T1000 (cell line): ENCODE results near the gene DENND5B.
A peak's percentile ranks its signal among the peaks of the same experiment; 100 is the strongest.
"Not testable (repeated sequence)": the region's sequence is repeated elsewhere in the genome, so short reads cannot be mapped to it uniquely, and the experiment has no call there.

Experiments used
- DNase-seq: peaks from one replicate; lab custom pipeline; 2025; ENCODE audit warnings: mixed read lengths; lab: John Stamatoyannopoulos, UW

The DENND5B gene

DNA sequence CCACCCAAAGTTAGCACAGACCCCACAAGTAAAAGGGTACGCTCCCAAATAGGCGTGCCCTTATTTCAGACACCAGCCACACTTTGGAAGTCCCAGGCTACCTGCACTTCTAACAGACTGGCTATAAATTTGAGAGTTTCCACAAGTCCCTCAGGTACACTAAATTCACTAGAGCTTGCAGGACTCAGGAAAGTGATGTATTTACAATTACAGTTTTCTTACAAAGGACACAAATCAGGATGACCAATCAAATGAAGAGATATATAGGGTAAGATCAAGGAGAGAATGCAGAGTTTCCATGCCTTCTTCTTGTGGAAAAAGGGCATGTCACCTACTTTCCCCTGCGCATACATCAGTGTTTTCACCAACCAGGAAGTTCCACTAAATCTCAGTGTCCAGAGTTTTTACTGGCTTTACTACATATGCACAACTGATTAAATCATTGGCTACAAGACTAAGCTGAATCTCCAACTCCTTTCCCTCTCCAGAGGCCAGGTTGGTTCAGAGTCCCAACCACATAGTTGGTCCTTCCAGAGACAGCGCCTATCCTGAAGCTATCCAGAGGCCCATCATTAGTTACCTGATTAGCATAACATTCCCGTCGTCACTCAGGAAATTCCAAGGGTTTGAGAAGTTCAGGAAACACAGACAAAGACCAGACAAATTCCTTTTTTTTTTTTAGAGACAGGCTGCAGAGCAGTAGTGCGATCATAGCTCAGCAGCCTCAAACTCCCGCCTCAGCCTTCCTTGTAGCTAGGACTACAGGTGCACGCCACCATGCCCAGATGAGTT lies 84.2 kb downstream of the DENND5B start:
- no peak for DNase-seq

DNA sequence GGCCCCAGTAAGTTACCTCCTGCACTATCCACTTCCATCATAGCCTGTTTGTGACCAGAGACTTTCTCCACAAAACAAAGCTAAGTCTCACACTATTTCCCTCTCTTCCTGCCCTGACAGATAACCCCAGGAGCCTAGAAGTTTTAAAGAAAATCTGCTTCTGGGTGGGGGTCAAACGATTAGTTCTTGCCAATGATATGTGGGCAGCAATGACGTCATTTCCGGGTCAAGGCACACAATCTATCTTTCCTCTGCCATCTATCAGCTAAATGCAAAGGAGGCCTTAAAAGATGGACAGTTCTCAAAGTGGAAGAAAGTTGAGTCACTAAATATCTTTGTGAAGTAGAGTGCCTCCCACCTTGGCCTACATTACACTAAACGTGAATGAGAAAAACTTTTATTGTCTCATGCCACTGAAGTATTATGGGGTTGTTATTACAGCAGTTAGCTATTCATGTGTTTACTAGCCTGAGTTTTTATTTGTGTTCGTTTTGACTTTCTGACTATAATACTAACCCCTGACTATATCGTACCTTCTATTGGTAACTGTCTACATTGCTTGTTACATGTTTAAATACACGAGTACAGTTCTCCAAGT lies 86.2 kb downstream of the DENND5B start:
- DNase-seq = no peak

DNA sequence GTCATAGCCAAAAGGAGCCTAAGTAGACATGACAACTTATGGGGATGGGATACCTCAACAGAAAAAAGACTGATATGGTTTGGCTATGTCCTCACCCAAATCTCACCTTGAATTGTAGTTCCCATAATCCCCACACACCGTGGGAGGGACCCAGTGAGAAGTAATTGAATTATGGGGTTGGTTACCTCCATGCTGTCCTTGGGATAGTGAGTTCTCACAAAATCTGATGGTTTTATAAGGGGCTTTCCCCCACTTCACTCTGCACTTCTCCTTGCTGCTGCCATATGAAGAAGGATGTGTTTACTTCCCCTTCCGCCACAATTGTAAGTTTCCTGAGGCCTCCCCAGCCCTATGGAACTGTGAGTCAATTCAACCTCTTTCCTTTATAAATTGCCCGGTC lies 89.9 kb downstream of the DENND5B start:
- not testable (repeated sequence) for DNase-seq

DNA sequence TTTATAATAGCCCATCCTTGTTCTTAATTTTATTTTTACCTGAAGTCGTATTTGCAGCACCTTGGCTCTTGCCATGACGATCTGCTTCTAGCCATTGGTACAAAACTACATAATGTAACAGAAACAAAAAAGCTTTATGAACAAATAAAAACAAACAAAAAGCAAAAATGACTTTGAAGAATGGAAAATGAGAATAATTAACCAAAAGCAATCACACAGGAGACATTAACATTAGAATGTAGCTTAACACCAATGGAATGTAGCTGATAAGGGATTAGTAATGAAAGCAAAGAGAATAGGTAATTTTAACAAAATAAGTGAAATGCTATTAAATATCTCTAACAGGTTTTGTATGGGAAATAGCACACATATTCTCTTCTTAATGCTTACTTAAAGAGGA lies 91.4 kb downstream of the DENND5B start:
- no peak for DNase-seq

DNA sequence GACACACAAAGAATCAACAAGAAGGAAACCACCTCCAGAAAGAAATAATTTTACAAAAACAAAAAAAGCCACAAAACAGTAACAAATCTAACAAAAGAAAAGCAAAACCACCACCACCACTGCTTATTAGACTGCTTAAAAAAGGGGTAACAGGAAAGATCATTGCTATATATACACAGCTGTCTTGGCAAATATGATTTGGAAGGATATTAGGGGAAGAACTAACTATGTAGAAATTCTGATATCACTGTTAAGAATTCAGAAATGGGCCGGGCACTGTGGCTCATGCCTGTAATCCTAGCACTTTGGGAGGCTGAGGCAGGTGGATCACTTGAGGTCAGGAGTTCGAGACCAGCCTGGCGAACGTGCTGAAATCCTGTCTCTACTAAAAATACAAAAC lies 92.5 kb downstream of the DENND5B start:
- DNase-seq = no peak

DNA sequence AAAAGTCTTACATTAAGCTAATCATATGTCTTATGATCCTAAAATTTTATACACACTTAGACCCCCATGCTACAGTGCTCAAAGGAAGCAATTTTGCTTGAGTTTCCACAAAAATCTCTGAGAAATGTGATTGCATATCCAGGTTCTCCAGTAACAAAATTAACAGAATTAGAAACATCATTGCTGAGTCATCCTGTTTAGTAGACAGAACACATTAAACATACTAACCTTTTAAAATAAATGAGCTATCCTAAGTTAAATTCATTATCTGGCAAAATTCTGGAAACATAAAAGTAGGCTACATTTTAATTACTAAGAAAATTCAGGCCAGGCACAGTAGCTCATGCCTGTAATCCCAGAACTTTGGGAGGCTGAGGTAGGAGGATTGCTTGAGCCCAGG lies 94.7 kb downstream of the DENND5B start:
- no peak for DNase-seq

DNA sequence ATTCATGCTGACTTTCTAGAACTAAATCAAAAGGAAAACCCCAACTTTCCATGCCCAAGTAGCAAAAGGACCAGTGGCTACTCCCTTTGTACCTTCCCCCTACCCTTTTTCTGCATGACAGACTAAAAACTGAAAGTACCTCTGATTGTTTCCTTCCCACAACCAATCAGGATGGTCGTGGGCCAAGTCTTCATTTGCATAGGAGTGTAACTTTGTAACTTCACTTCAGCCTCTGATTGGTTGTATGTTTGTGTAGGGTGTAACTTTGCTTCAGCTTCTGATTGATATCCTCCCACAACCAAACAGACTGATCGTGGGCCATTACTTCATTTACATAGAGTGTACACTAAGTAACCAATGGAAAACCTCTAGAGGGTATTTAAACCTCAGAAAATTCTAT lies 96.5 kb downstream of the DENND5B start:
- no peak for DNase-seq

DNA sequence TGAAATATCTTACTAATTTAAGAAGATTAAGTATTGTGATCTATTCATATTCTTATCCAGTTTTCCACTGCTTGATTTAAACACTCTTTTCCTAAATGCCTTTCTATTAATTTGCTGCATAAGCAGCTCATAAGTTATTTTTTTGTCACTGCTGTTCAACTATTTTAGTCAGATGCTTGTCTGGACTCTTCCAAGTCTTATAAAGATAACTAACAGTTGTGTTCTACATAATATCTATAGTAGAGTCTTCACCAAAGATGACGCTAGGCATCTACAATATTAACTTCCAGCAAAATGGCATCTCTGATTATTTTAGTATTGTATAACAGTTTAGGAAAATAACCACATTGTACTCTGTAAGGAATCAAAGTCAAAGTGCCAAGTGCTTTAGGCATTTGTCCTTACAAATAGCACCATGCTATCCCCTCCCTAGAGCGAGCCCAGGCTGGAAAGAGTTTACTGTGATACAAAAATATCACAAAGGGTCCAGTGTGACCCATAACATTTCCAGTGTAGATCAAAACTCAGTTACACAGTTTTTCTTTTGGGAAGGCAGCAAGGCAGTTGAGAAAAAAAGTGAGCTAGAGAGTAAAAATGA lies 98.2 kb downstream of the DENND5B start:
- no peak for DNase-seq

DNA sequence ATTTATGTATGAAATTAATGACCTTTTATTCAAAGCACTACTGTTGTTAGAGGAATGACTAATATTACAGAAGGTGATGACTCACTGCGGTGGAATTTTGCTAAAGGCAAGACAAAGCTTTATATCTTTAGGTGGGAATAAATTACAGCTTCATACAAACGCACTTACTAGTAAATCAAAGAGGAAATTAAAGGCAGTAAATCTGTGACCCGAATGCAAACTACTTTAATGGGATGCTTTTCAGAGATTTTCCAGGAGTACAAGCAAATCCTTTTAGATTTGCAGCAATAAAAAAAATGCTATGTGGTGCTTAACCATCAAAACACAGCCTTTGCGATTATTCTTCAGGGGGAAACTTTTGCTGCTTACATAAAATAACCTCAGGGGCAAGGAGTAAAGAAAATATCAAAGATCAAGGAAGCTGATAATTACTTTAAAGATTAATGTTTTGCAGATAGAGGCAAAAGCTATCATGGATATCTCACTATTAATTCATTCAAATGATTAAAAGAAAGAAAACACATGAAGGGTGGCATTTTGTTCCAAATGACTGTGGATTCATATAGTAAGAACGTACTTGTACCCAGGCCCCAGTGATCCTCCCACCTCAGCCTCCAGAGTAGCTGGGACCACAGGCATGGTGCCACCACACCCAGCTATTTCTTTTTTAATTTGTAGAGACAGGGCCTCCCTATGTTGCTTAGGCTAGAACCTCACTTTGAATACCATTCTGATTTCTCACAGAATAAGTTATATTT lies 98.9 kb downstream of the DENND5B start:
- DNase-seq = peak; percentile 61

DNA sequence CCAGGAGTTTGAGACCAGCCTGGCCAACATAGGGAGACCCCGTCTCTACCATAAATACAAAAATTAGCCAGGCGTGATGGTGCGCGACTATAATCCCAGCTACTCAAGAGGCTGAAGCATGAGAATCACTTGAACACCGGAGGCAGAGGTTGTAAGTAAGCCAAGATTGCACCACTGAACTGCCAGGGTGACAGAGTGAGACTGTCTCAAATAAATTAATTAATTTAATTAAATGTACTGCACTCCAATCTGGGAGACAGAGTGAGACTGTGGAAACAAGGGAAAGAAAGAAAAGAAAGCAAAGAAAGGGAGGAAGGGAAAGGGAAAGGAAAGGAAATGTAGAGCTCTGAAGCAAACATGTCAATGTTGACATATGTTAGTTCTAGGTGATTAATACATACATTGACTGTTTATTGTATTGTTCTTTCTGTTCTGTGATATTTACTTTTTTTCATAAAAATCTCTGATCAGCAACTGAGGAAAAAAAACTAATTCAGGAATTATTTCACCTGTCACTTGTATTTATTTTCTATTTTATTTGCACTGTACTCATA lies 99.6 kb downstream of the DENND5B start:
- DNase-seq = no peak

DNA sequence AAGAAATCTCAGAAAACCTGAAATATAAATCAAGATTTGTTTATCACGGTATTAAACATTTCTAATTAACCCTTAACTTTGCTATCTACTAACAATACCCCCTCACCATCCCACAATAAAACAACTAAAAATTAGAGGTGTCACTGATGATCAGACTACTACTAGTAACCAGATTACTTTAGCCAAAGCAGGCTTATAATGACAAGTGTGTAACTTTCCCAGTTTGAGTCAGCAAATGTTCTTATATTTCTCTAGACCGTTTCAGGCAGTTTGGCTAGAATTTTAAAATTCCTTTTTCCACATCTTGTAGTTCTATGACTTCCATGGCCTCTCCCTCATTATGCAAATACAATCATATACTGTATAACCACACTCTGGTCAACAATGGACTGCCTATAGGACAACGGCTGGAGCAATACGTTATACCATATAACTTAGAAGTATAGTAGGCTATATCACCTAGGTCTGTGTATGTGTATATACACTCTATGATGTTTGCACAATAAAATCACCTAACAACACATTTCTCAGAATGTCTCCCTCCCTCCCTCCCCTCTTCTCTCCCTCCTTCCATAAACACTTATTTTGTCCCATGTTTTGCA lies 102.1 kb downstream of the DENND5B start:
- DNase-seq = no peak

DNA sequence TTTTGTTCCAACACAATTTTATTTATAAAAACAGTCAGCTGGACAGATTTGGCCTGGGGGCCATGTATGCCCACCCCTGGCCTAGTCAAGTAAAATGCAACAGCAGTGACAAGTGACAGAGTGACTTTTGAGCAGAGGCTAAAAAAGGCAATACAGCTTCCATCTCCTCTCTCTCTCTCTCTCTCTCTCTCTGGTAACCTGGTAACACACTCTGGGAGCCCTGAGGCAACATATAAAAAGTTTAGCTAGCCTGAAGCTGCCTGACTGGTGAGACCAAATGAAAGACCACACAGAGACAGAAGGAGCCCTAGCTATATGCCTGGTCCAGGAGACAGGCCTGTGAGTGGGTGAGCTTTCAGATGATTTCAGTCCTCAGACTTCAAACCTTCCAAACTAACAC lies 105.4 kb downstream of the DENND5B start:
- DNase-seq = peak; percentile 12

DNA sequence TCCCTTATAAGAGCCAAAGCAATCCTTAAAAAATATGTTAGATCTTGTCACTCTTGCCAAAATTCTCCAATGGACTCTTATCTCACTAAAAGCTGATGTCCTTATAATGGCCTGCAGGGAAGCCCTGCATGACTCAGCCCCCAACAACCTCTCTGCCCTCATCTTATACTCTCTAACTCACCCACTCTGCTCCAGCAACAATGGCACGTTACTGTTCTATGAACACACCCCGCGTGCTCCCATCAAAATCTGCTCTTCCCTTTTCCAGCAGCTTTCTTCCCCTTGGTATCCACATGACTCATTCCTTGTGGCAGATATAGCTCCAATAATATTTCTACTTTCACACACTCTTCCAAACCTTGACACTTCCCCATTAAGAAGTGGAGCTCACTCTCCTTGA lies 108.1 kb downstream of the DENND5B start:
- DNase-seq = peak; percentile 23

DNA sequence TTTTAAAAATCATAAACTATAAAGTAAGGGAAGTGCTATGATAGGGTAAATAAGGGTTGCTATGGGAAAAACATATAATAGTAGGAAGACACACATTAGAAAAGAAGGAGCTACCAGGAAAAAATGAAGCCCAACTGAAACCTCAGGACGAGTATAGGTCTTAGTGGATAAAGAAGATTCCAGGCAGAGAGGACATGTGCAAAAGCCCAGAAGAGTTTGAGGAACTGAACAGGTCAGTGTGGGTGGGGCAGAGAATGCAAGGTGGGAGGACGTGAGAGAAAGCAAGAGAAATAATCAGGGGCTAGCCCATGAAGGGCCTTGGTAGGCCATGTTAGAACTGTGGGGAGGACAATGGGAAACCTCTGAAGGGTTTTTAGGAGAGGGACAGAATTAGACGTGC lies 109.5 kb downstream of the DENND5B start:
- DNase-seq = no peak

DNA sequence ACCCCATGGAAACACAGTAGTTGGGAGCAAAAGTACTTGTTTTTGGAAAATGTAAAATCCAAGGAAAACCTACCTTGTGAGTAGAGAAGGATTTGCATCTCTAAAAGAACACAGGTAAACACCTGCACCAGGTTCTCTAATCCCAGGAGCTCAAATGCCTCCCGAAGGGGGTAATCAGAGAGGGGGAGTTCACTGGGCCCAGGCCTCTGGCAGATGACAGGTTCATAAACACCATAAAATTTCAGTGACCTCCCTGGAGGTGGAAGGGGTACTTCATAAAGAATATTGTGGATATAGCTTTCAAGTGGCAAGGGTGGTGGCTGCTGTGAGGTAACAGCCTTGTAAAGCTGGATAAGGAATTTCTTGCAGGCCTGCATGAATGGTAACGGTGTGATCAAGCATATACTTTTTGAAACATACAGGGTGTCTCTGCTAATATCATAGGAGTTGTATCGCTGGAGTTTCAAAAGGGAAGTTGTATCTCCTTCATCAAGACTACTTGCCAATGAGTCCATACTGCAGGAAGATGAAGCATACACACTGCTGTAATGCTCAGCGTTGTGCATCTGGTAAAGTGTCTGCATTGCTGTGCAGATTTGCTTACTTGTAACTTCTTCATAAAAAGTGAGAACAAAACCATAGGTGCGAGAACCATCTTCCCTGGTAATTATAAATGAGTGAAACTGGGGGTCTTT lies 111.3 kb downstream of the DENND5B start:
- no peak for DNase-seq

DNA sequence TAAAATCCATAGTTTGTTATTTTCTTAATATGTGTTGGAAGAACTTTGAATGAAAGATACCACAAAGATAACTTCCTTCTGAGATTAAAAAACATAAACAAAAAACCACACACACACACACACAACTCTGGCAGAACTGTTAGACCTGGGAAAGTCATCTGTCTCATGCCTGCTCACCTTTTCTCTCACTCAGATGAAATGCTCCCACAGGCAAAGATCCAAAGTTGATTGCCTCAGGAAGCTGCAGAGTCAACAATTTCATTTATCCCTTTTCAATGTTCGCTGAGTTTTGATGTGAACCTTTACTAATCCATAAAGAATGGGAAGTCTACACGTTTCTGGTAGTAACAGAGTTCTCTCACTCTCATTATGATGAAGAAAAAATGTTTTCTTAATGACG lies 112.0 kb downstream of the DENND5B start:
- DNase-seq = no peak

DNA sequence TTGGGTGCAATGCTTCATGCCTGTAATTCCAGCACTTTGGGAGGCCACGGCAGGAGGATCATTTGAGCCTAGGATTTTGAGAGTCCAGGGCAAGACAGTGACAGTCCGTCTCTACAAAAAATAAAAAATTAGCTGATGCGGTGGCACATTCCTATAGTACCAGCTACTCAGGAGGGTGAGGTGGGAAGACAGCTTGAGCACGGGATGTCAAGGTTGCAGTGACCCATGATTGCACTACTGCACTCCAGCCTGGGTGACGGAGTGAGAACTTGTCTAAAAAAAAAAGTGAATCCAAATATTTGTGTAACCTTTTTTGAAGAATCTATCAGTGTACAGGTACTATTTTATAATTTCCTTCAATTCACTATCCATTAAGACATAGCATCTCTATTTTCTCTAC lies 112.5 kb downstream of the DENND5B start:
- DNase-seq = no peak

DNA sequence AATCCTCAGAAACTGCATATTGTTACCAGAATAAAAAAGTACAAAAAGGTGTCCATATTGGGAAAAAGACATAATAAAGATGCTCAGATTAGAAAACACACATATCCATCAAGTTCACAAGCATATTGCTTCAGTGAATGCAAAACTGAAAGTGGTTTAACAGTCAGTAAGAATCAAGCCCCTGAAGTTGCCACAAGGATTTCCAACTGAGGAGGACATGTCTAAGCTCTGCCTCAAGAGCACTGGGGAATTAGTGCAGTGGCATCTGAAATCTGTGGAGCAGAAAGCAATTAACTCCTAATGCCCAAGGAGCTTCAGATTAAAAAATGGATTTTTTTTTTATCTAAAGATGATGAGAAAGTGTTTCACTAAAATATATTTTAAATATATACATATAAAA lies 113.2 kb downstream of the DENND5B start:
- DNase-seq = no peak

DNA sequence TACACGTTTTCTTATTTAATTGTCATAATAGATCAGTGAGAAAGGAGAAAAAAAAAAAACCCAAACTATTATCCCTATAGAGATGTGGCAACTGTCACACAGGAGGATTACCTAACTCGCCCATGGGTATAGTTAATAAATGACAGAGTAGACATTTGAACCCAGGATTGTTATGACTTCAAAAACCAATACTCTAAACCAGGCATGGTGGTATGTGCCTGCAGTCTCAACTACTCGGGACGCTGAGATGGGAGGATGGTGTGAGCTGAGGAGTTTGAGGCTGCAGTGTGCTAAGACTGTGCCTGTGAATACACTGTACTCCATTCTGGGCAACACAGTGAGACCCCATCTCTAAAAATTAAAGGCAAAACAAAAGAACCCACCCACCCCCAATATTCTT lies 114.5 kb downstream of the DENND5B start:
- no peak for DNase-seq

DNA sequence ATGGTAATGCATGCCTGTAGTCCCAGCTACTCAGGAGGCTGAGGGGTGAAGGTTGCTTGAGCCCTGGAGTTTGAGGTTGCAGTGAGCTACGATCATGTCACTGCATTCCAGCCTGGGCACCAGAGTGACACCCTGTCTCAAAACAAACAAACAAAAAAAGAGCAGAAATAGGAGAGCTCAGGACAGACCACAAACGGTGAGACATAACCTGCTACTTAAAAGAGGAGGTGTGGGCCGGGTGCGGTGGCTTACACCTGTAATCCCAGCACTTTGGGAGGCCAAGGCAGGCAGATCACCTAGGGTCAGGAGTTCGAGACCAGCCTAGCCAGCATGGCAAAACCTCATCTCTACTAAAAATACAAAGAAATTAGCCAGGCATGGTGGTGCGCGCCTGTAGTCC lies 115.3 kb downstream of the DENND5B start:
- DNase-seq = not testable (repeated sequence)

DNA sequence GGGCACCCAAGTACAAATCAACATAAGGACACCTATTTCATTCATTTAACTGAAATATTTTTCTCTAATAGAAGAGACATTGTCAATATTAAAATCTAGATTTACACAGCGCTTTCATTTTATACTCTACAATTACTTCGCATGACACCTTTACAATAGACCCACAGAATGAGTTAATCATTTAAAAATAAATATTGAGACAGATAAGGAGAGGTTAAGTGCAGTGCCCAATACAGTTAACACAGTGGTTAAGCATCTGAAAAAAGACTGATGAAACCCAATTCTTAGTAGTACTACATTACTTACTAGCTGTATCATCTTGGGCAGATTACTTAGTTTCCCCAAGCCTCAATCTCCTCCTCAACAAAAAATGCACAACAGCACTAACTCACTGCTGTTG lies 116.2 kb downstream of the DENND5B start:
- no peak for DNase-seq
